ENCODE measurements around the gene OXLD1.

The OXLD1 gene

GRCh38 chr17:81697261-81698044 lies 31.0 kb upstream of the OXLD1 start:
- H3K4me3 ChIP-seq (ENCODE audit: low read length): no peak overlapping the region
- DNase-seq (ENCODE audit: low read depth): no peak
- TF ChIP-seq, protein P1, sequence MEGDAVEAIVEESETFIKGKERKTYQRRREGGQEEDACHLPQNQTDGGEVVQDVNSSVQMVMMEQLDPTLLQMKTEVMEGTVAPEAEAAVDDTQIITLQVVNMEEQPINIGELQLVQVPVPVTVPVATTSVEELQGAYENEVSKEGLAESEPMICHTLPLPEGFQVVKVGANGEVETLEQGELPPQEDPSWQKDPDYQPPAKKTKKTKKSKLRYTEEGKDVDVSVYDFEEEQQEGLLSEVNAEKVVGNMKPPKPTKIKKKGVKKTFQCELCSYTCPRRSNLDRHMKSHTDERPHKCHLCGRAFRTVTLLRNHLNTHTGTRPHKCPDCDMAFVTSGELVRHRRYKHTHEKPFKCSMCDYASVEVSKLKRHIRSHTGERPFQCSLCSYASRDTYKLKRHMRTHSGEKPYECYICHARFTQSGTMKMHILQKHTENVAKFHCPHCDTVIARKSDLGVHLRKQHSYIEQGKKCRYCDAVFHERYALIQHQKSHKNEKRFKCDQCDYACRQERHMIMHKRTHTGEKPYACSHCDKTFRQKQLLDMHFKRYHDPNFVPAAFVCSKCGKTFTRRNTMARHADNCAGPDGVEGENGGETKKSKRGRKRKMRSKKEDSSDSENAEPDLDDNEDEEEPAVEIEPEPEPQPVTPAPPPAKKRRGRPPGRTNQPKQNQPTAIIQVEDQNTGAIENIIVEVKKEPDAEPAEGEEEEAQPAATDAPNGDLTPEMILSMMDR (conservative IDR thresholded peaks at IDR 0.05; ENCODE audit: low read depth, low read length): no peak

DNA sequence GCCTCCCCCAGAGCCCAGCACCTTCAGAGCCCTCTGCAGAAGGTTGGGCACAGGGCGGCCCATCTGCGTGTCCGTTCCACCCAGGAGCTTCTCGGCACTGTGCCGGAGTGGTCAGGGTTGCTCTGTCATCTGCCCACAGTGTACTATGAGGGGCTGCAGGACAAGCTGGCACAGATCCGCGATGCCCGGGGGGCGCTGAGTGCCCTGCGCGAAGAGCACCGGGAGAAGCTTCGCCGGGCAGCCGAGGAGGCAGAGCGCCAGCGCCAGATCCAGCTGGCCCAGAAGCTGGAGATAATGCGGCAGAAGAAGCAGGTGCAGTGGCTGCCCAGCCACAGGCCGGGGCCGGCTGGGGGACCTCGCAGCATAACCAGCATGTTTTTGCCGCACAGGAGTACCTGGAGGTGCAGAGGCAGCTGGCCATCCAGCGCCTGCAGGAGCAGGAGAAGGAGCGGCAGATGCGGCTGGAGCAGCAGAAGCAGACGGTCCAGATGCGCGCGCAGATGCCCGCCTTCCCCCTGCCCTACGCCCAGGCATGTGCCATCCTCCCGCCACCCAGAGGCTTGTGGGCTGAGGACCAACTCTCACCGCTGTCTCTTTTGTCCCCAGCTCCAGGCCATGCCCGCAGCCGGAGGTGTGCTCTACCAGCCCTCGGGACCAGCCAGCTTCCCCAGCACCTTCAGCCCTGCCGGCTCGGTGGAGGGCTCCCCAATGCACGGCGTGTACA lies 30.0 kb upstream of the OXLD1 start:
- TF ChIP-seq, protein P1 (conservative IDR thresholded peaks at IDR 0.05; ENCODE audit: low read depth, low read length): no peak
- DNase-seq (ENCODE audit: low read depth): no peak
- no peak overlapping the region for H3K4me3 ChIP-seq (ENCODE audit: low read length)

DNA sequence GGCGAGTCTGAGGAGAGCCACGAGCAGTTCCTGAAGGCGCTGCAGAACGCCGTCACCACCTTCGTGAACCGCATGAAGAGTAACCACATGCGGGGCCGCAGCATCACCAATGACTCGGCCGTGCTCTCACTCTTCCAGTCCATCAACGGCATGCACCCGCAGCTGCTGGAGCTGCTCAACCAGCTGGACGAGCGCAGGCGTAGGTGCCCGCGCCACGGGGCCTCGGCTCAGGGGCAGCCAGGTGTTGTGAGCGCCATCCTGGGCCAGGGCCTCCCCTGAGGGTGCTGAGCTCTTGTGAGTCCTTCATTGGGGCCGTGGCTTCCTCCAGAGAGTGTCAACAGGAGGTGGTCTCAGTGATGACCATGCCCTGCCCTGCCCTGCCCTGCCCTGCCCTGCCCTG lies 29.4 kb upstream of the OXLD1 start:
- H3K4me3 ChIP-seq (ENCODE audit: low read length): no peak overlapping the region
- no peak for DNase-seq (ENCODE audit: low read depth)

DNA sequence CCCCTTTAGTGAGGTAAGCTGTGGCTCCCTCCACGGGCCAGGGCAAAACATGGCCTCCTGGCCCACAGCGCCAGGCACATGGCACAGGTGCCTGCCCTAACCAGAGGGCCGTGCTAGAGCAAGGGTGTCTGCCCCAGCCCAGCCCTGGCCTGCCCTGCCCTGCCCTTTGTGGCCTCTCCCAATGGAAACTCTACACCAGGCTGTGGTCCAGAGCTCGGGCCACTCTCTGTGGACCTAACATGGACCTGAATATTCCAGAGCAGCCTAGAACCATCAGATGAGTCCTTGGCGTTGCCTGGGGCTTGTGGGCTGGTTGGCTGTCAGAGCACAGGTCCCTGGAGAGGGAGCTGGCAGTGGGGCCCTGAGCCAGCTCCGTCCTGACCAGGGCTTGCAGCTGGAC lies 28.8 kb upstream of the OXLD1 start:
- no peak overlapping the region for H3K4me3 ChIP-seq (ENCODE audit: low read length)
- TF ChIP-seq, protein P1 (conservative IDR thresholded peaks at IDR 0.05; ENCODE audit: low read depth, low read length): no peak
- no peak for DNase-seq (ENCODE audit: low read depth)

More for the DNA sequence above, 29.4 kb upstream of the OXLD1 start:
- TF ChIP-seq, protein P1 (conservative IDR thresholded peaks at IDR 0.05; ENCODE audit: low read depth, low read length): no peak

GRCh38 chr17:81694810-81695209 lies 28.4 kb upstream of the OXLD1 start:
- DNase-seq (ENCODE audit: low read depth): no peak
- TF ChIP-seq, protein P1 (conservative IDR thresholded peaks at IDR 0.05; ENCODE audit: low read depth, low read length): no peak
- no peak overlapping the region for H3K4me3 ChIP-seq (ENCODE audit: low read length)

DNA sequence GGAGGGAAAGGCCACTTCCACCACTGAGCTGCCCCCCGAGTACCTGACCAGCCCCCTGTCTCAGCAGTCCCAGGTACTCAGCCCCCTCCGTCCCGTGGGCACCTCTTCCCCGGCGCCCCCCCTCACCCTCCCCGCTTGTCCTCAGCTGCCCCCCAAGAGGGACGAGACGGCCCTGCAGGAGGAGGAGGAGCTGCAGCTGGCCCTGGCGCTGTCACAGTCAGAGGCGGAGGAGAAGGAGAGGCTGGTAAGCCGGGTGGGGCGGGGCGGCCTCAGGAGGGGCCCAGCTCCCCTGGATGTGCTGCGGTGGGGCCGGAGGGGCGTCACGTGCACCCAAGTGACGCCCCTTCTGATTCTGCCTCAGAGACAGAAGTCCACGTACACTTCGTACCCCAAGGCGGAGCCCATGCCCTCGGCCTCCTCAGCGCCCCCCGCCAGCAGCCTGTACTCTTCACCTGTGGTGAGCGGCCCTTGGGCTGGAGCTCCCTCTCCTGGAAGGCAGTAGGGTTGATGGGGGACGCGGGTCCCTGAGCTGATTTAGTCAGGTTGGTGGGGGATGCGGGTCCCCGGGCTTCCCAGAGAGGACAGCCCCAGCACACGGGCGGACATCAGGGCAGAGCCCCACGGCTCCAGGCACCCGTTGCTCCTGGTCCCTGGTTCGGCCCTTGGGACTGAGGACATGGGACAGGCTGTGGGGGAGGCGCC lies 27.3 kb upstream of the OXLD1 start:
- TF ChIP-seq, protein P1 (conservative IDR thresholded peaks at IDR 0.05; ENCODE audit: low read depth, low read length): no peak
- no peak for DNase-seq (ENCODE audit: low read depth)
- no peak overlapping the region for H3K4me3 ChIP-seq (ENCODE audit: low read length)

Measured in retinal pigment epithelial cell (primary cell).